Activated CD8-positive, alpha-beta T cell treated with anti-CD3 and anti-CD28 coated beads for 36 hours (primary cell): ENCODE measurements around the gene DIS3. TPM values are rescaled to one million over a fixed set of nuclear protein-coding genes. Genes with fewer than 3 reads are reported as not detected.
A peak's percentile ranks its signal among the peaks of the same experiment; 100 is the strongest.
"Not testable (repeated sequence)": the region's sequence is repeated elsewhere in the genome, so short reads cannot be mapped to it uniquely, and the experiment has no call there.

Experiments
- ATAC-seq: fragments of 200-7000 bp; cut with Tn5 transposase; one replicate; pipeline ENCODE4 v1.10.0; 2021; ENCODE audit warnings: mild to moderate bottlenecking, moderate library complexity
- CTCF ChIA-PET: fragments of 350-600 bp; sonication (Branson Sonifier 250); formaldehyde crosslinking; loops from one replicate; lab custom pipeline; 2021; ENCODE audit warnings: antibody characterized with exemption; lab: Charles Lee
- POLR2A ChIA-PET: fragments of 350-600 bp; sonication (Branson Sonifier 250); formaldehyde crosslinking; loops from one replicate; lab custom pipeline; 2021; ENCODE audit warnings: antibody characterized with exemption; lab: Charles Lee
- DNase-seq: peaks from one replicate; pipeline ENCODE4 v3.0.0-alpha.2; 2020
- H3K27ac Mint-ChIP-seq: one replicate; pipeline ENCODE4 v1.8.0; 2021; ENCODE audit warnings: mild to moderate bottlenecking, mixed read lengths
- H3K27me3 Mint-ChIP-seq: one replicate; pipeline ENCODE4 v1.8.0; 2021; ENCODE audit warnings: mixed read lengths
- H3K36me3 Mint-ChIP-seq: one replicate; pipeline ENCODE4 v1.8.0; 2021; ENCODE audit warnings: low read depth, mixed read lengths
- H3K4me1 Mint-ChIP-seq: one replicate; pipeline ENCODE4 v1.8.0; 2021; ENCODE audit warnings: low read depth, mixed read lengths
- H3K4me3 Mint-ChIP-seq: one replicate; pipeline ENCODE4 v1.8.0; 2021; ENCODE audit warnings: mild to moderate bottlenecking, moderate library complexity, mixed read lengths
- H3K9me3 Mint-ChIP-seq: one replicate; pipeline ENCODE4 v1.8.0; 2021; ENCODE audit warnings: mixed read lengths
- intact Hi-C: fragments of 100-400 bp; cut with micrococcal nuclease; formaldehyde crosslinking; loops from one replicate; pipeline ENCODE4 v1.10.0; 2022
- total RNA-seq, 2 experiments: library from RNA; stranded (reverse); gene quantifications; one replicate each; pipeline ENCODE4 v1.2.3, GENCODE V29; 2021
- TF ChIP-seq, protein P1 (sequence below): fragments of 200-600 bp; IDR thresholded peaks from one replicate; pipeline ENCODE4 v1.8.0; 2022; ENCODE audit warnings: antibody characterized with exemption, mild to moderate bottlenecking

Gene DIS3
- total RNA-seq, 2 experiments from 2014 or later, result 51.6 to 52.0 TPM

DNA sequence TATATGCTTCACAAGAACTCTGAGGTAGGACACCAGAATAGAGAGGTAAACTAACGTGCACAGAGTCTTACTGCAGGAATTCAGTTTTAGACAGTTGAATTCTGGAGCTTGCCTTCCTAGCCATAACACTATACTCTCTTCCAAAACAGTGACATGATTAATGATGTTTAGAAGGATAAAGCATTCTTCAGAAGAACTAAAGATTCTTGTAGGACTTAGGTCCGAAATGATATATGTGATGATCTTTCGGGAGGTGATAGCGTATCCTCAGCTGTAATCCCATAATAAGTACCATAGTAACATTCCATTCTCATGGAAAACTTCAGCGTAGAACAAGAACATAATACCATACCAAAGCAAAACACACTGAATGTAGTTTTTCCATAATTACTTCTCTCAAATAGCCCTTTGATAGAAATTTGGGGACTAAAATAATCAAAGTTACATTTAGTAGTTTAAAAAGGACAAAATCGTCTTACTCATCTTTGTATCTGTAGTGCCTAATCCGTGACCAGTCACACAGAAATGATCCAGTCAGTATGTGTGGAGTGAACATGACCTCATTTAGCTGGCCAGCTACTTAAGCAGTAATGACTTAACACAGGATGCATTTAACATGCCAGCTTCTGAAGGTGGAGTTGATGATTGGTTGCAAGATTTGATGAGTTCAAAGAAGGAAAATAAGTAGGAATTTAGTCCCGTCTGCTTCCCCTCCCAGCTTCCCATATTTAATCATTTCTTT is 38.6 kb upstream of the DIS3 start:
- DNase-seq (no peak), ATAC-seq (no peak)
- peaks cover 29% of the 10 kb centered on the region for H3K36me3 Mint-ChIP-seq
- TF ChIP-seq, protein P1, sequence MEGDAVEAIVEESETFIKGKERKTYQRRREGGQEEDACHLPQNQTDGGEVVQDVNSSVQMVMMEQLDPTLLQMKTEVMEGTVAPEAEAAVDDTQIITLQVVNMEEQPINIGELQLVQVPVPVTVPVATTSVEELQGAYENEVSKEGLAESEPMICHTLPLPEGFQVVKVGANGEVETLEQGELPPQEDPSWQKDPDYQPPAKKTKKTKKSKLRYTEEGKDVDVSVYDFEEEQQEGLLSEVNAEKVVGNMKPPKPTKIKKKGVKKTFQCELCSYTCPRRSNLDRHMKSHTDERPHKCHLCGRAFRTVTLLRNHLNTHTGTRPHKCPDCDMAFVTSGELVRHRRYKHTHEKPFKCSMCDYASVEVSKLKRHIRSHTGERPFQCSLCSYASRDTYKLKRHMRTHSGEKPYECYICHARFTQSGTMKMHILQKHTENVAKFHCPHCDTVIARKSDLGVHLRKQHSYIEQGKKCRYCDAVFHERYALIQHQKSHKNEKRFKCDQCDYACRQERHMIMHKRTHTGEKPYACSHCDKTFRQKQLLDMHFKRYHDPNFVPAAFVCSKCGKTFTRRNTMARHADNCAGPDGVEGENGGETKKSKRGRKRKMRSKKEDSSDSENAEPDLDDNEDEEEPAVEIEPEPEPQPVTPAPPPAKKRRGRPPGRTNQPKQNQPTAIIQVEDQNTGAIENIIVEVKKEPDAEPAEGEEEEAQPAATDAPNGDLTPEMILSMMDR, result no peak
- H3K4me1 Mint-ChIP-seq, result peaks cover 8% of the 10 kb centered on the region
- no peaks in the 10 kb centered on the region for H3K27me3 Mint-ChIP-seq
- no peak overlapping the region for H3K4me3 Mint-ChIP-seq
- ChIA-PET POLR2A (no interaction called here), CTCF (interaction anchor here (2.2 kb wide), 1 partner anchor 12 kb away, joined by 8 read pairs; no protein-coding TSS in a partner anchor)
- intact Hi-C loops, result no loop called here
- no peak overlapping the region for H3K27ac Mint-ChIP-seq
- no peaks in the 10 kb centered on the region for H3K9me3 Mint-ChIP-seq

DNA sequence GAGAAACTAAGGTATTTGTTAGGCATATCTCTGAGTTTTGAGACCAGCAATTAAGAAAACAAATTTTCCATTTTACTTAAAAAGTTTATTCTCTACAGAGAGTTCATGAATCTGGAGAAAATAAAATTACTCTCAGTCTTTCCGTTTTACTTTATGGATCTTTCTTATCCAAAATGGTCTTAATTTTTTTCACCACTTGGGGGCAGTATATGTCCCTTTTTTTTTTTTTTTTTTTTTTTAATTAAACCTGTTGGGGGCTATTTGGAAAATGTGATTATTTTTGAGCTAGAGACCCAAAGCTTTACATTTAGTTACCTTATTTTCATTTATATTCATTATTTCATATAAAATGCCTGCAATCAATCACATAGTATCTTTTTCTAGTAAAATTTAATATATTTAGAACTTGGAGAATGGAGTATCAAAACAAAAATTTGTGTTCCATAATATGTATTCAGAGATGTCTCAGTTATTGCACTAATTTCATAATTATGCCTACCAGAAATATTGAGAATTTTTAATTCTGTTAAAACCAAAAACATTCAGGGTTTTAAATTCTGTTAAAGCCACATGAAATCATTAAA is 27.3 kb upstream of the DIS3 start:
- ChIA-PET CTCF (interaction anchor here (1.1 to 2.1 kb wide), 4 partner anchors 11 to 59 kb away, joined by 3 to 8 read pairs (median 4); no protein-coding TSS in a partner anchor), POLR2A (no interaction called here)
- DNase-seq, result no peak
- Mint-ChIP-seq H3K4me1 (no peaks in the 10 kb centered on the region), H3K4me3 (no peak overlapping the region), H3K9me3 (no peaks in the 10 kb centered on the region), H3K36me3 (peaks cover 32% of the 10 kb centered on the region), H3K27ac (no peak overlapping the region), H3K27me3 (no peaks in the 10 kb centered on the region)
- ATAC-seq, result no peak
- intact Hi-C loops, result no loop called here
- TF ChIP-seq, protein P1, result peak; percentile 84

- H3K4me3 Mint-ChIP-seq, ATAC-seq, H3K9me3 Mint-ChIP-seq, CTCF ChIA-PET, H3K27ac Mint-ChIP-seq, intact Hi-C loops, POLR2A ChIA-PET, H3K4me1 Mint-ChIP-seq, H3K27me3 Mint-ChIP-seq, DNase-seq: not testable (repeated sequence)
- peaks cover 42% of the 10 kb centered on the region for H3K36me3 Mint-ChIP-seq
Observed at GRCh38 chr13:72806514-72806913, 24.8 kb upstream of the DIS3 start.

DNA sequence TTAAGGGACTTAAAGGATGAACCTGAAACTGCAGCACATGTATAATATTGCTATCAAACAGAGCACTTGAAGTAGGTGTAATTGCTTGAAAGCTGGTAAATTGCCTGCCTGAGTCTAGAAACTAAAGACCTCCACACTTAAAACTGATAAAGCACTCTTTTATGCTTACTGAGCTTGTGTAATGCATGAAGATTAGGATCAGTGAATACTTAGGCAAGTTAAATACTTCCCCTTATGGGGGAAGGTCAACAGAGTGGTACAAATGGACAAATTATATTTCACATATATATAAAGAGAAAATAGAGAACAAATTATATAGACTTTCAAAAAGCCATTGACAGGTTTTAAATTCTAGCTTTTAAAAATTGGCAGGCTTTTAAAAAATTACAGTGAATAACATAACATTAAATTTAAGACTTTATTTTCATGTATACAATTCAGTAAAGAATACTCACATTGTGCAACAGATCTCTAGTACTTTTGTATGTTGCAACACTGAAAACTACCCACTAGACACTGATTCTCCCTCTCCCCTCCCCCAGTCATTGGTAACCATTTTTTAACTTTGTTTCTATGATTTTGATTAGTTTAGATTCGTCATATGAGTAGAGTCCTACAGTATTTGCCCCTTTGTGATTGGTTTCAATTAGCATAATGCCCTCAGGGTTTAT is 24.1 kb upstream of the DIS3 start:
- H3K27ac Mint-ChIP-seq, result no peak overlapping the region
- no peak for DNase-seq
- no peaks in the 10 kb centered on the region for H3K9me3 Mint-ChIP-seq
- ChIA-PET POLR2A (no interaction called here), CTCF (no interaction called here)
- no peak for ATAC-seq
- intact Hi-C loops, result no loop called here
- TF ChIP-seq, protein P1, result no peak
- no peaks in the 10 kb centered on the region for H3K27me3 Mint-ChIP-seq
- no peak overlapping the region for H3K4me3 Mint-ChIP-seq
- H3K4me1 Mint-ChIP-seq, result peaks cover 4% of the 10 kb centered on the region
- peaks cover 45% of the 10 kb centered on the region for H3K36me3 Mint-ChIP-seq

- no peaks in the 10 kb centered on the region for H3K27me3 Mint-ChIP-seq
- peaks cover 4% of the 10 kb centered on the region for H3K4me1 Mint-ChIP-seq
- no peak for ATAC-seq
- ChIA-PET POLR2A (no interaction called here), CTCF (no interaction called here)
- TF ChIP-seq, protein P1, result no peak
- no peak overlapping the region for H3K4me3 Mint-ChIP-seq
- no peak for DNase-seq
- intact Hi-C loops, result no loop called here
- H3K9me3 Mint-ChIP-seq, result no peaks in the 10 kb centered on the region
- peaks cover 49% of the 10 kb centered on the region for H3K36me3 Mint-ChIP-seq
- H3K27ac Mint-ChIP-seq, result no peak overlapping the region
Observed at GRCh38 chr13:72804301-72804700, 22.6 kb upstream of the DIS3 start.
